Epithelial cell of prostate (primary cell): Measurements from ENCODE around the gene TP53.

Experiments used
- DNase-seq: peaks from one replicate; pipeline ENCODE4 v3.0.0-alpha.2; 2011; ENCODE audit warnings: low read depth, low spot score
- H3K27ac ChIP-seq: fragments of 450-650 bp; 2 replicates; pipeline ENCODE4 v1.5.1; 2017; ENCODE audit warnings: mild to moderate bottlenecking

Gene TP53

GRCh38 chr17:7707858-7708750, 20.8 kb upstream of the TP53 start:
- H3K27ac ChIP-seq = no peak overlapping the region
- no peak for DNase-seq

DNA sequence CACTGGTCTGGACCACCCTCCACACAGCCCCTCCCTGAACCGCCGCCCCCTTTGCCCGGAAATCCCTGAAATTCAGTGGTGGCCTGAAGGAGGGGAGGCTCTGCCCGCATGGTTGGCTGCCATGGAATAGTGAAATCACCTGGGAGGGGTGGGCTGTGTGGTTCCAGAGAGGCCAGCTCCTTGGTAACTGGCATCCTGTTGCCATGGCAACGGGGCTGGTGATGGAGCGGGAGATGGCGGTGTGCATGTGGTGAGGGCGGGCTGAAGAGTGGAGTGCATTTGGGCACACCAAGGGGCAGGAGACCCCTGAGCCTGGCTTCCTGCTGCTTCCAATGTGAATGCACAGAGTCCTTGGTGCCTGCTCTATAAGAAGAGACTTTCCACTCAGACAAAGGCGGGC, 20.2 kb upstream of the TP53 start:
- DNase-seq = no peak
- no peak overlapping the region for H3K27ac ChIP-seq

- DNase-seq = no peak
- no peak overlapping the region for H3K27ac ChIP-seq
These were observed 19.5 kb upstream of the TP53 start for GRCh38 chr17:7706631-7707354.

GRCh38 chr17:7705269-7706255, 18.3 kb upstream of the TP53 start:
- no peak overlapping the region for H3K27ac ChIP-seq

GRCh38 chr17:7704601-7705268, 17.4 kb upstream of the TP53 start, which contains the start of gene EFNB3:
Gene EFNB3, plus strand, starts transcription at chr17:7705202. Its CDS starts 397 bp downstream, at chr17:7705599.
- H3K27ac ChIP-seq = no peak within 1 kb of the TSS
- DNase-seq = no peak

More at GRCh38 chr17:7705269-7706255, 18.3 kb upstream of the TP53 start:
- no peak for DNase-seq

DNA sequence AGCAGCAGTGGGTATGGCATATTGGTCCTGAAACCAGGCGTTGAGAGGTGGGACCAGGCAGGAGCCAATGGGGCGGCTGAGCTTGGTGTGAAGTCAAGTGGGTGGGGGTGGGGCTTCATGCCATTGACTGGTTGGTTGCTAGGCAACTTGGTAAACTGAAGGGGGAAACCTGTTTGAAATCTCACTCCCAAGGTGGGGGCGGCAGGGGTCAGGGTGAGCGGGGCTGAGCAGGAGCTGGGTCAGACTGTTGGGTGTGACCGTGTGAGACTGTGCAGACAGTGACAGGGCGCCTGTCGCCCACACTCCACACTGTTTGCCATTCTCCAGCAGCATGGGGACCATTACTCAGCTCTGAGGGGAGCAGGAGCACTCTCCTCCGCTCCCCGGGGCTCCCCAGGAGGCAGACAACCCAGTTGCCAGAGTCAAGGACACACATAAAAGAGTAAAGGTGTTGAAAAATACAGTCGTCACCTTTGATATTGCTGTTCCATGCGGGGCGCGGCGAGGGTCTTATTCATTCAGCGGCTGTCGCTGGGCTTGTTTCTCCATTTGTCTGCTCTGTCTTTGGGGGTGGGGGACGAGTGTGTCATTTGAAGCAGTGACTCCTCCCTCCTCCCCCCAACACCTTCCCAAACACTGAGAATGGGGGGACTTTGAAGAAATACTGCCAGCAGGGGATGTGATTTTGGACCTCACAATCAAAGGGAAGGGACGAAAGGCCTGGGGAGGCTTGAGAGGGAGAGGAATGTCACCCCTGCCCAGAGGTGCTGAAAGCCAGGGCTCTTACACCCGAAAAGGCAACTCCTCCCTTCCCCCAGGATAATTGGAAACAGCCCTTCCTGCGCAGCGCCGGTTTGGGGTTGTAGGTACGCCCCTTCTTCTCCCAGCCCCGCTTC, 16.5 kb upstream of the TP53 start:
- no peak overlapping the region for H3K27ac ChIP-seq
- DNase-seq = no peak

GRCh38 chr17:7702776-7703175, 15.5 kb upstream of the TP53 start:
- DNase-seq = no peak
- H3K27ac ChIP-seq = no peak overlapping the region

DNA sequence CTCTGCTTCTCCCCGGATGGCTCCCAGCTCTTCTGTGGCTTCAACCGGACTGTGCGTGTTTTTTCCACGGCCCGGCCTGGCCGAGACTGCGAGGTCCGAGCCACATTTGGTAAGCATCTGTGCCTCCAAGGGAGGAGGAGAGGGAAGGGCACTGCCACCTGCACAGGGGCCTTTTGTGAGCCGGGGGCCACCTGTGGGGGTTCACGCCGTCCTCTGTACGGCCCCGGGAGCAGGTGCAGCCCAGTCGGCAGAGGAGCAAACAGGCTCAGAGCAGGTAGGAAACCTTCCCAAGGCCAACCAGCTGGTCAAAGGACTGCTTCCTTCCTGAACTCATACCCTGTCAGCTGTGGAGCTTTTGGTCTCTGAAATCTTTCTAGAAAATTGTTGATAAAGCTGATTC, 14.4 kb upstream of the TP53 start:
- no peak for DNase-seq
- no peak overlapping the region for H3K27ac ChIP-seq

DNA sequence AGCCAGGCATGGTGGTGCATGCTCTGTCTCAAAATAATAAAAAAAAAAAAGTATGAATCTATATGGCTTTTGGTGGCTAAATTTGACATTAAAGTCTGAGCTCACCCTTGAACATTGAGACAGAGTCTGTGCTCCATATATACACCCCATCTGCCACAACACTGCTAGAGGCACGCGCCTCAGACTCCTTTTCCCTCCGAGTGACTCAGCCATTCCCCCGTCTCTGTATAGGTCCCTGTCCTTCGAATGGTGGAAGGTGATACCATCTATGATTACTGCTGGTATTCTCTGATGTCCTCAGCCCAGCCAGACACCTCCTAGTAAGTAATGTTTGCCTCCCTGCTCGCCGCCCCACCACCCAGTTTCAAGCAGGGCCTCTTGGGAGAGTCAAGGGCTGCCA, 13.2 kb upstream of the TP53 start:
- DNase-seq = no peak
- H3K27ac ChIP-seq = no peak overlapping the region

GRCh38 chr17:7697828-7698588, 10.7 kb upstream of the TP53 start:
- DNase-seq = no peak
- no peak overlapping the region for H3K27ac ChIP-seq

DNA sequence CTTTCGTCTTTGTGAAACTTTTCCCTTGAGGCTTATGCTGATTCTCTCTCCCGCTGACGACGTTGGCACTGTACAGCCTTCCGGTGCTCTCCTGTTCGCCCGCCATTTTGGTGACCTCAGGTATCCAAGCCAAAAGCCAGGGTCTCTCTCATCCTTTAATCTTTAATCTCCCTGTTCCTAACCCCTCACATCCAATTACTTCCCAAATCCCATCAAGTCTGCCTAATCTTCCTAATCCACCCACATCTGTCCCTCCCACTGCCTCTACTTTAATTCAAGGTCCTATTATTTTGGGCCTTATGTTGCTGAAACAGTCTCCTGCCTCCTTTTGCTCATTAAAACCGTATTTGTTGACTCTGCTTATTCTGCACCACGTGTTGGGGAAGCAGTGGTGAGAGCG, 8.3 kb upstream of the TP53 start:
- H3K27ac ChIP-seq = no peak overlapping the region
- DNase-seq = no peak

DNA sequence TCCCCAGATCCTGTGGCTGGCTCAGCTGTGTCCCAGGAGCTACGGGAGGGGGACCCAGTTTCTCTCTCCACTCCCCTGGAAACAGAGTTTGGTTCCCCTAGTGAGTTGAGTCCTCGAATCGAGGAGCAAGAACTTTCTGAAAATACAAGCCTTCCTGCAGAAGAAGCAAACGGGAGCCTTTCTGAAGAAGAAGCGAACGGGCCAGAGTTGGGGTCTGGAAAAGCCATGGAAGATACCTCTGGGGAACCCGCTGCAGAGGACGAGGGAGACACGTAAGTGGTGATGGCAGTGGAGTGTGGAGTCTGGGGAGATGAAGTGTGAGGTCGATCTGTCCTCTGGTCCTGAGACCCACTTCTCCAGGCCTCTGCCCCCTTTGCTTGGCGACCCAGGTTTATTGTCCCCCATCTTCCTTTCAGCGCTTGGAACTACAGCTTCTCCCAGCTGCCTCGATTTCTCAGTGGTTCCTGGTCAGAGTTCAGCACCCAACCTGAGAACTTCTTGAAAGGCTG, 1.6 kb upstream of the TP53 start:
- no peak for DNase-seq
- peak overlapping the region; percentile 99 for H3K27ac ChIP-seq

GRCh38 chr17:7687908-7688807, 868 bp upstream of the TP53 start, which contains the start of gene WRAP53:
Gene WRAP53, plus strand, starts transcription at chr17:7688477. Its CDS starts 172 bp downstream, at chr17:7688649.
- DNase-seq = peak; percentile 92

GRCh38 chr17:7686222-7687071, 843 bp downstream of the TP53 start:
- H3K27ac ChIP-seq = peak overlapping the region; percentile 99
- peak; percentile 24 for DNase-seq

More at GRCh38 chr17:7687908-7688807, 868 bp upstream of the TP53 start, which contains the start of gene WRAP53:
- peak within 1 kb of the TSS; percentile 99 for H3K27ac ChIP-seq

DNA sequence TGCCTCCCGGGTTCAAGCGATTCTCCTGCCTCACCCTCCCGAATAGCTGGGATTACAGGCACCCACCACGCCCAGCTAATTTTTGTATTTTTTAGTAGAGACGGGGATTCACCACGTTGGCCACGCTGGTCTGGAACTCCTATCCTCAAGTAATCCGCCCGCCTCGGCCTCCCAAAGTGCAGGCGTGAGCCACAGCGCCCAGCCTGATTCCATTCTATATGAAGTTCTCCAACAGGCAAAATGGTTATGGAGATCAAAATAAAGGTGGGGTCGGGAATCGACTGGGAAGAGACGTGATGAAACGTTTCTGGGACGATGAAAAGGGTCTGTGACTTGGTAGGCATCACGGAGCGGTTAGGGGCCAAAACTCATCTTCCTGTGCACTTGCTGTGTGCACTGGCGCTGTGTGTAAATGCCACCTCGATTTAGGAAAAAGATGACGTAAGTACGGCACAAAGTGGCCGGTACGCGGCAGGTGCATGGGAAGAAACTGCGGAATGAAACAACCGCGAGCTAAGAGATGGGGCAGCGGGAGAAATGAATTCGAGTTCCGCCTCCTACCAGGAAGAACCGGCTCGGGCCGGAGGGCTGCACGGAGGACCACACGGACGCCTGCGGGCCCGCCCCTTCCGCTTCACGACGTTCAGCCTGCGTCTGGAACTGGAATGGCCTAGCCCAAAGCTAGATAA, 1.6 kb downstream of the TP53 start:
- DNase-seq = peak; percentile 68

More for the DNA sequence above, 1.6 kb downstream of the TP53 start:
- peak overlapping the region; percentile 99 for H3K27ac ChIP-seq
